Erythroblast (primary cell): Measurements from ENCODE around the gene NARF.
"Not testable (repeated sequence)": the region's sequence is repeated elsewhere in the genome, so short reads cannot be mapped to it uniquely, and the experiment has no call there.

Experiments
- DNase-seq, 2 experiments: peaks; one replicate each; lab custom pipeline; 2025; lab: John Stamatoyannopoulos, UW
- GATA1 ChIP-seq: IDR thresholded peaks from 2 replicates; pipeline ENCODE4 v1.6.1; 2011; ENCODE audit warnings: low read depth, mild to moderate bottlenecking, control low read depth, low read length, moderate library complexity
- POLR2A ChIP-seq: IDR thresholded peaks from 2 replicates; pipeline ENCODE4 v1.6.1; 2011; ENCODE audit warnings: mild to moderate bottlenecking, low read length

Gene NARF

GRCh38 chr17:82519971-82520903, 61.7 kb downstream of the NARF start:
- peak; percentile 53 to 72 for DNase-seq
- TF ChIP-seq POLR2A: no peak
- no peak for TF ChIP-seq GATA1

- TF ChIP-seq POLR2A (no peak), GATA1 (no peak)
- DNase-seq: no peak
Measured at GRCh38 chr17:82524540-82524939, 66.0 kb downstream of the NARF start.

- no peak for DNase-seq
- TF ChIP-seq GATA1 (no peak), POLR2A (no peak)
Measured at GRCh38 chr17:82525712-82526111, 67.2 kb downstream of the NARF start.

DNA sequence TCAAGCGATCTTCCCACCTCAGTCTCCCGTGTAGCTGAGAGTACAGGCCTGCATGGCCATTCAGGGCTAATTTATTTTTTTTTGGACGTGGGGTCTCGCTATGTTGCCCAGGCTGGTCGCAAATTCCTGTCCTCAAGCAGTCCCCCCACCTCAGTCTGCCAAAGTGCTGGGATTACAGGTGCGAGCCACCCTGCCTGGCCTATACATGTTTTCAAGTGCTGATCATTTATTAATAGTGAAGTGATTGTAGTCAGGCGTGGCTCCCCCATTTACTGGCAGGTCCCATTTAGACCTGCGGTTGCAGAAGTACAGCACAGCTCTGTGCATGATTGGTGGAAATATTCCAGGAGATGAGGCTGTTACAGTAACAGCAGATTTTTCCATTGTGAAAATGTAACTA, 69.4 kb downstream of the NARF start:
- DNase-seq: no peak
- TF ChIP-seq GATA1 (no peak), POLR2A (no peak)

GRCh38 chr17:82528484-82529265, 70.1 kb downstream of the NARF start:
- DNase-seq: no peak
- no peak for TF ChIP-seq POLR2A
- no peak for TF ChIP-seq GATA1

- TF ChIP-seq POLR2A (no peak), GATA1 (no peak)
- DNase-seq: no peak
Measured at GRCh38 chr17:82529914-82530300, 71.4 kb downstream of the NARF start.

GRCh38 chr17:82531431-82531881, 72.9 kb downstream of the NARF start:
- no peak for DNase-seq
- no peak for TF ChIP-seq POLR2A
- no peak for TF ChIP-seq GATA1

DNA sequence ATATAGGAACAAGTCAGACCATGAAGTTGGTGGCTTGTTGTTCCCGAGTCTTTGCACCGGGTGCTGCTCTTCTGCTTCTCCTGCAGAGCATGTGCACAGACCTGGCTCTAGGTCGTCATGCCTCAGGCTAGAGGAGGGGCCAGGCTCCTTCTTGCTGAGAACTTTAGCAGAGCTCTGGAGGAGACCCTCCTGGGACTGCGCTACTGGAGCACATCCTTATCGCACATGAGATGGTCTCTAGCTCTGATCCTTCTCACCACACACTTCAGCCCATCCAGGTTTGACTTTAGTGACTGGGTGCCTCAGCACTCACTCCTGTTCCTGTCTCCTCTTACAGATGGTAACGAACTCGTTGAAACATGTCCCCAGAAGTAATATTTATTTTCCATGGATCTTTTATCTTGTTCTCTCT, 75.9 kb downstream of the NARF start:
- no peak for DNase-seq
- no peak for TF ChIP-seq GATA1
- TF ChIP-seq POLR2A: no peak

GRCh38 chr17:82536512-82537201, 78.1 kb downstream of the NARF start:
- no peak for DNase-seq
- TF ChIP-seq GATA1 (no peak), POLR2A (no peak)

GRCh38 chr17:82537228-82537627, 78.7 kb downstream of the NARF start:
- not testable (repeated sequence) for DNase-seq

- not testable (repeated sequence) for DNase-seq
Measured at GRCh38 chr17:82539076-82539475, 80.5 kb downstream of the NARF start.
